GM13976 (cell line): Measurements from ENCODE around the gene TNFRSF1B.

Source experiments
- DNase-seq: peaks from one replicate; pipeline ENCODE4 v3.0.0; 2012; ENCODE audit warnings: low spot score
- CTCF ChIP-seq: IDR thresholded peaks from 2 replicates; pipeline ENCODE4 v1.5.1; 2012; ENCODE audit warnings: borderline replicate concordance, mild to moderate bottlenecking; ENCODE audit not compliant: insufficient read depth; ENCODE audit errors: extremely low read depth, missing control alignments, control extremely low read depth
- in situ Hi-C: fragments of 300-500 bp; cut with MboI; formaldehyde crosslinking; loops from one replicate; pipeline ENCODE4 v1.12.0; 2022; ENCODE audit warnings: low sequenced_read_pairs, mixed read lengths, inconsistent platforms; ENCODE audit not compliant: unreplicated experiment

Gene TNFRSF1B

GRCh38 chr1:12166834-12167492, at the start of gene TNFRSF1B:
Gene TNFRSF1B, plus strand, starts transcription at chr1:12166991. Its CDS starts 101 bp downstream, at chr1:12167092.
- TF ChIP-seq CTCF = no peak
- DNase-seq = peak; percentile 95
- in situ Hi-C loops = no loop called here

- DNase-seq = no peak
- in situ Hi-C loops = loop anchor here (25.0 kb wide), 1 partner anchor 491 kb away; the partner anchor contains the start of gene DHRS3
- no peak for TF ChIP-seq CTCF
Observed at GRCh38 chr1:12121212-12122003, 45.4 kb upstream of the TNFRSF1B start.

GRCh38 chr1:12123172-12123571, 43.6 kb upstream of the TNFRSF1B start:
- in situ Hi-C loops = loop anchor here (25.0 kb wide), 1 partner anchor 489 kb away; the partner anchor contains the start of gene DHRS3
- no peak for DNase-seq
- no peak for TF ChIP-seq CTCF

GRCh38 chr1:12124693-12125421, 41.9 kb upstream of the TNFRSF1B start:
- peak; percentile 77 for DNase-seq
- in situ Hi-C loops = loop anchor here (5.0 to 25.0 kb wide), 2 partner anchors 77 to 487 kb away; partner anchors contain the start of gene DHRS3
- TF ChIP-seq CTCF = peak; percentile 84

- in situ Hi-C loops = loop anchor here (5.0 kb wide), 1 partner anchor 77 kb away; no protein-coding TSS in a partner anchor
- DNase-seq = no peak
- no peak for TF ChIP-seq CTCF
Observed at GRCh38 chr1:12125422-12126355, 41.1 kb upstream of the TNFRSF1B start.
